Middle frontal gyrus (tissue), 1 donor: Measurements from ENCODE around the gene ECHS1.
"Not testable (repeated sequence)": the region's sequence is repeated elsewhere in the genome, so short reads cannot be mapped to it uniquely, and the experiment has no call there.

Source experiments
- DNase-seq: peaks from one replicate; pipeline ENCODE4 v3.0.0-alpha.2; 2015; ENCODE audit warnings: low spot score; ENCODE audit errors: extremely low spot score

The ECHS1 gene

GRCh38 chr10:133324857-133325260, 48.3 kb downstream of the ECHS1 start:
- DNase-seq = no peak

DNA sequence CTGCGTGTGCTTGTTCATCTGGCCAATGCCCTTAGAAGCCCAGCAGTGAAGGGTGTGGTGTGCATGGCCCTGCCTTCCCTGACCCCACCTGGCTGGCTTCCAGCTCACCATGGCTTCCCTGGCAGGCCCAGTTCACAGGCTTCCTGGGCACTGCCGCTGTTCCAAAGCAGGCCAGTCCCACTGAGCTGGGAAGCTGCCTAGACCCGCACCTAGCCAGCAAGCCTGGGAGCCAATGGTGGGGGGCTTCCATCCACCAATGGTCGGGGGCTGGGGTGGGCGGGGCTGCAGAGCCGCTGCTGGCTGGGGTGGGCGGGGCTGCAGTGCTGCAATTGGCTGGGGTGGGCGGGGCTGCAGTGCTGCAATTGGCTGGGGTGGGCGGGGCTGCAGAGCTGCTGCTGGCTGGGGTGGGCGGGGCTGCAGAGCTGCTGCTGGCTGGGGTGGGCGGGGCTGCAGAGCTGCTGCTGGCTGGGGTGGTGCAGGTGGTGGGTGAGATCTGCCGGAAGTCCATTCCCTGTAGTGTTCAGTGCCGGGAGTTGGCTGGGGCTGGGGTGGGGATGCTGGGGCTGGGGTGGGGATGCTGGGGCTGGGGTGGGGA, 48.9 kb downstream of the ECHS1 start:
- DNase-seq = no peak

DNA sequence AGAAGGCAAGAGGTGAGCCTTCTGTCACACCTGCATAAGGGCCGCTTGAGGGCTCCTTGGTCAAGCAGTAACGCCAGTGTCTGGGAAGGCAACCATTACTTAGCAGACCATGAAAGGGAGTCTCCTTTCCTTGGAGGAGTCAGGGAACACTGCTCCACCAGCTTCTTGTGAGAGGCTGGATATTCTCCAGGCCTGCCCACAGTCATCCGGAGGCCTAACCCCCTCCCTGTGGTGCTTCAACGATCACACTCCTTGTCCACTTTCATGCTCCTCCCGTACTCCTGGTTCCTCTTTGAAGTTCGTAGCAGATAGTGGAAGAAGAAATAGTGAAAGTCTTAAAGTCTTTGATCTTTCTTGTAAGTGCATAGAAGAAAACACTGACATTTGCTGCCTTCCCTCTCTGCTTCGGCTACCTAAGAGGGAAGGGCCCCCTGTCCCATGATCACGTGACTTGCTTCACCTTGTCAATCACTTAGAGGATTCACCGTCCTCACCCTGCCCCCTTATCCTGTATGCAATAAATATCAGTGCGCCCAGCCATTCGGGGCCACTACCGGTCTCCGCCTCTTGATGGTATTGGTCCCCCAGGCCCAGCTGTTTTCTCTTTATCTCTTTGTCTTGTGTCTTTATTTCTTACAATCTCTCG, 51.0 kb downstream of the ECHS1 start:
- DNase-seq = not testable (repeated sequence)

GRCh38 chr10:133320852-133321422, 52.2 kb downstream of the ECHS1 start:
- DNase-seq = not testable (repeated sequence)

- no peak for DNase-seq
Observed at GRCh38 chr10:133318494-133319127, 54.5 kb downstream of the ECHS1 start.

DNA sequence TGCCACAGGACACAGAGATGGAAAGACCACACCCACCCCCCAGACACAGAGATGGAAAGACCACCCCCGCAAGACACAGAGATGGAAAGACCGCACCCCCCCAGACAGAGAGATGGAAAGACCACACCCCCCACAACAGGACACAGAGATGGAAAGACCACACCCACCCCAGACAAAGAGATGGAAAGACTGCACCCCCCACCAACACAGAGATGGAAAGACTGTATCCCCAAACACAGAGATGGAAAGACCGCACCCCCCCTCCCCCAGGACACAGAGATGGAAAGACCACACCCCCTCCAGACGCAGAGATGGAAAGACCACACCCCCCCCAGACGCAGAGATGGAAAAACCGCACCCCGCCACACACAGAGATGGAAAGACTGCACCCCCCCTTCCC, 56.4 kb downstream of the ECHS1 start:
- no peak for DNase-seq

GRCh38 chr10:133316266-133316665, 56.9 kb downstream of the ECHS1 start:
- DNase-seq = no peak

- DNase-seq = no peak
Observed at GRCh38 chr10:133315847-133316246, 57.3 kb downstream of the ECHS1 start.

DNA sequence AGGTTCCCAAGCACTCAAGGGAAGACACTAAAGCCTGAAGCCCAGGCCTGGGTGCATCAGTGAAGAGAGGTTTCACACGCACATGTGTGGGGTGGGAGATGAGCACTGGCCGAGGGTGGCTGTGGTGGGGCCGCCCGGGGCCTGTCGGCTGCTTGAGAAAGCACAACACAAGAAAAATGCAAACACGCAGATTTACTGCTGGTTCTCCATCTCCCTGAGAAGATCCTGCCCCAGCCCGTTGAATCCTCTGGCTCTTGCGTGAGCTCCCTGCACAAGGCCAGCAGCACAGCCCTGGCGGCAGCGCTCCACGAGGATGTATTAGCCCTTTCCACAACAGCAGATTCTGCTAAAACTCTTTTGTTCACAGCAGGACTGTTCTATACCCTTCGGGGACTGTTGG, 58.2 kb downstream of the ECHS1 start:
- DNase-seq = no peak

DNA sequence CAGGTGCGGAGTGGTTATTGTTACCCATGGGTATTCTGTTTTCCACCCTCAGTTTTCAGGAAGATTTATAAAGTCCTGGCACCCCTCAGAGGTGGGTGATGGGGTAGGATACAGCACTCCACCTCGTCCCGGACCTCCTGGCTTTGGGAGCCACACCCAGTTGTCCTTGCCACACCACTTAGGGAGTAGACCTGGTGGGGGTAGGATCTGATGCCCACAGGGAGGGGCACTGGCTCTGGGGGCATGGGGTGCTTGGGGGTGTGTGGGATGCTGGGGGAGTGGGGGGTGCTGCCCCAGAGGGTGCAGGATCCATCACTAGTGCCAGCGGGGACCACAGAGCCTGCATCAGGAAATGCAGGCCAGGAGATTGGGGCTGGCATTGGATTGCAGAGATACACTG, 60.0 kb downstream of the ECHS1 start:
- DNase-seq = no peak

DNA sequence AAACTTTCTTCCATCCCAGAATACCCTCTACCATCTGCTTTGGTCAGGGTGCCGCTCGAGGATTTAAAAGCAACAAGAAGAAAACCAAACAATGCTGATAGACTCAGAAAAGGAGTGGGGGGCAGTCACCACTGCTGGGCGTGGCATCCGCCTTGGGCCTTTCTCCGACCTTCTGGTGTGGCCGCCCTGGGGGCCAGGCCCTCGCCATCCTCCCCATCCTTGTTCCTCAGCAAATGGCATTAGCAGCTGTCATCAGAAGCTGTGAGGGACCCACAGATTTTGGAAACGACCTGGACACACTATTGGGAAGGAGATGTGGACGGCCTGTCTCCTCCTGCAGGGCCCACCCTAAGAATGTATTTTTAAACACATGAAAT, 60.4 kb downstream of the ECHS1 start:
- DNase-seq = no peak
